Measurements from ENCODE around the gene CPPED1.
A peak's percentile ranks its signal among the peaks of the same experiment; 100 is the strongest.

DNA sequence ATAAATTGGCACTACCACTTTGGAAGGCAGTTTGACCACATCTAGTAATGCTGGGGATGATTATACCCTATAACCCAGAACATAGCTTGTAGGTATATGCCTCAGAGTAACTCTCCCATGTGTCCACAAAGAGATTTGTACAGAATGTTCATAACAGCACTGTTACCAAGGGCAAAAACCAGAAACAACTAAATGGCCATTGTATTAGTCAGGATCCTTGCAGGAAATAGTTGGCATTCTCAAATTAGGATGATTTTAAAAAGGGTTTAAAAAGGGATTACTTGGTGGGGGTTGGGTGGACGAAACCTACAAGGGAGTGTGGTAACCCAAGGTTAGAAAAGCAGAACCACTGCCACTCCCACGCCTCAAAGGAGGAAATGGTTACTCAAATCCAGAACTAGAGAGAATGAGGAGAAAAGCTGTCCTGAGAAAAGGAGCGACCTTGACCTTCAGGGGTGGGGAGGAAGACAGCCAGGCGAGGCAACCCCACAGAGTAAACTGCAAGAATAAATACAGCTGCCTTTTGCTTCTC lies 2.1 kb downstream of the CPPED1 start:
- TF ChIP-seq POLR2AphosphoS5 (IDR thresholded peaks at IDR 0.05; ENCODE audit: low read depth, low read length): no peak
- no peak for TF ChIP-seq POLR2A (IDR thresholded peaks at IDR 0.05; ENCODE audit: low read depth, low read length)
- TF ChIP-seq SPI1 (IDR thresholded peaks at IDR 0.05; ENCODE audit: low read depth, low read length): peak; percentile 93
- TF ChIP-seq TAF1 (IDR thresholded peaks at IDR 0.05; ENCODE audit: low read depth, low read length): no peak
